ENCODE measurements around the gene IFNGR1.

IFNGR1 gene

GRCh38 chr6:137247724-137248123 lies 28.5 kb upstream of the IFNGR1 start:
- no peak for TF ChIP-seq YY1 (IDR thresholded peaks at IDR 0.05; ENCODE audit: insufficient read depth, insufficient read length)
- TF ChIP-seq ZNF274 (IDR thresholded peaks at IDR 0.05; ENCODE audit: low read depth, low read length), result no peak
- no peak for TF ChIP-seq SUZ12 (IDR thresholded peaks at IDR 0.05; ENCODE audit: extremely low read depth, insufficient read depth, insufficient read length)
- no peak overlapping the region for H3K9ac ChIP-seq (ENCODE audit: insufficient read length, low read depth)
- DNase-seq (ENCODE audit: low read depth, low spot score), result no peak

GRCh38 chr6:137246791-137247202 lies 27.6 kb upstream of the IFNGR1 start:
- Histone ChIP-seq H3K4me1 (ENCODE audit: insufficient read depth, insufficient read length) (no peaks in the 10 kb centered on the region), H3K9me3 (ENCODE audit: insufficient read depth, low read length) (no peaks in the 10 kb centered on the region), H3K9ac (ENCODE audit: insufficient read length, low read depth) (no peak overlapping the region), H3K36me3 (ENCODE audit: insufficient read depth, insufficient read length, low read length) (no peaks in the 10 kb centered on the region), H3K27me3 (ENCODE audit: insufficient read depth, insufficient read length) (no peaks in the 10 kb centered on the region), H3K4me3 (ENCODE audit: insufficient read length, low read depth) (no peak overlapping the region)
- no peak for TF ChIP-seq SUZ12 (IDR thresholded peaks at IDR 0.05; ENCODE audit: extremely low read depth, insufficient read depth, insufficient read length)
- TF ChIP-seq ZNF274 (IDR thresholded peaks at IDR 0.05; ENCODE audit: low read depth, low read length), result no peak
- no peak for DNase-seq (ENCODE audit: low read depth, low spot score)

More at GRCh38 chr6:137247724-137248123, 28.5 kb upstream of the IFNGR1 start:
- H3K36me3 ChIP-seq (ENCODE audit: insufficient read depth, insufficient read length, low read length), result no peaks in the 10 kb centered on the region
- H3K27me3 ChIP-seq (ENCODE audit: insufficient read depth, insufficient read length), result no peaks in the 10 kb centered on the region
- no peaks in the 10 kb centered on the region for H3K9me3 ChIP-seq (ENCODE audit: insufficient read depth, low read length)
- H3K4me1 ChIP-seq (ENCODE audit: insufficient read depth, insufficient read length), result no peaks in the 10 kb centered on the region
- H3K4me3 ChIP-seq (ENCODE audit: insufficient read length, low read depth), result no peak overlapping the region

- DNase-seq (ENCODE audit: low read depth, low spot score), result no peak
- Histone ChIP-seq H3K4me1 (ENCODE audit: insufficient read depth, insufficient read length) (no peaks in the 10 kb centered on the region), H3K36me3 (ENCODE audit: insufficient read depth, insufficient read length, low read length) (no peaks in the 10 kb centered on the region), H3K9me3 (ENCODE audit: insufficient read depth, low read length) (no peaks in the 10 kb centered on the region), H3K4me3 (ENCODE audit: insufficient read length, low read depth) (no peak overlapping the region), H3K9ac (ENCODE audit: insufficient read length, low read depth) (no peak overlapping the region), H3K27me3 (ENCODE audit: insufficient read depth, insufficient read length) (no peaks in the 10 kb centered on the region)
- TF ChIP-seq ZNF274 (IDR thresholded peaks at IDR 0.05; ENCODE audit: low read depth, low read length), result no peak
- TF ChIP-seq YY1 (IDR thresholded peaks at IDR 0.05; ENCODE audit: insufficient read depth, insufficient read length), result no peak
- TF ChIP-seq SUZ12 (IDR thresholded peaks at IDR 0.05; ENCODE audit: extremely low read depth, insufficient read depth, insufficient read length), result no peak
Observed at GRCh38 chr6:137246164-137246563, 27.0 kb upstream of the IFNGR1 start.

- peaks cover 5% of the 10 kb centered on the region; the same call in 1 of the 2 replicates for H3K9me3 ChIP-seq (ENCODE audit: insufficient read depth, low read length)
- no peak for DNase-seq (ENCODE audit: low read depth, low spot score)
- H3K36me3 ChIP-seq (ENCODE audit: insufficient read depth, insufficient read length, low read length), result no peaks in the 10 kb centered on the region
- TF ChIP-seq SUZ12 (IDR thresholded peaks at IDR 0.05; ENCODE audit: extremely low read depth, insufficient read depth, insufficient read length) (no peak), YY1 (IDR thresholded peaks at IDR 0.05; ENCODE audit: insufficient read depth, insufficient read length) (no peak), ZNF274 (IDR thresholded peaks at IDR 0.05; ENCODE audit: low read depth, low read length) (no peak)
- H3K4me1 ChIP-seq (ENCODE audit: insufficient read depth, insufficient read length), result no peaks in the 10 kb centered on the region
- no peak overlapping the region for H3K4me3 ChIP-seq (ENCODE audit: insufficient read length, low read depth)
- no peak overlapping the region for H3K9ac ChIP-seq (ENCODE audit: insufficient read length, low read depth)
- H3K27me3 ChIP-seq (ENCODE audit: insufficient read depth, insufficient read length), result no peaks in the 10 kb centered on the region
Observed at GRCh38 chr6:137241481-137242038, 22.4 kb upstream of the IFNGR1 start.

GRCh38 chr6:137240168-137240567 lies 21.0 kb upstream of the IFNGR1 start:
- Histone ChIP-seq H3K27me3 (ENCODE audit: insufficient read depth, insufficient read length) (no peaks in the 10 kb centered on the region), H3K36me3 (ENCODE audit: insufficient read depth, insufficient read length, low read length) (no peaks in the 10 kb centered on the region), H3K9me3 (ENCODE audit: insufficient read depth, low read length) (peaks cover 5% of the 10 kb centered on the region; the same call in 1 of the 2 replicates), H3K4me3 (ENCODE audit: insufficient read length, low read depth) (no peak overlapping the region), H3K9ac (ENCODE audit: insufficient read length, low read depth) (no peak overlapping the region), H3K4me1 (ENCODE audit: insufficient read depth, insufficient read length) (no peaks in the 10 kb centered on the region)
- TF ChIP-seq ZNF274 (IDR thresholded peaks at IDR 0.05; ENCODE audit: low read depth, low read length) (no peak), YY1 (IDR thresholded peaks at IDR 0.05; ENCODE audit: insufficient read depth, insufficient read length) (no peak), SUZ12 (IDR thresholded peaks at IDR 0.05; ENCODE audit: extremely low read depth, insufficient read depth, insufficient read length) (no peak)
- no peak for DNase-seq (ENCODE audit: low read depth, low spot score)

- Histone ChIP-seq H3K9me3 (ENCODE audit: insufficient read depth, low read length) (peaks cover 5% of the 10 kb centered on the region; the same call in 1 of the 2 replicates), H3K4me1 (ENCODE audit: insufficient read depth, insufficient read length) (no peaks in the 10 kb centered on the region), H3K9ac (ENCODE audit: insufficient read length, low read depth) (no peak overlapping the region), H3K4me3 (ENCODE audit: insufficient read length, low read depth) (no peak overlapping the region), H3K36me3 (ENCODE audit: insufficient read depth, insufficient read length, low read length) (no peaks in the 10 kb centered on the region), H3K27me3 (ENCODE audit: insufficient read depth, insufficient read length) (no peaks in the 10 kb centered on the region)
- TF ChIP-seq SUZ12 (IDR thresholded peaks at IDR 0.05; ENCODE audit: extremely low read depth, insufficient read depth, insufficient read length), result no peak
- TF ChIP-seq YY1 (IDR thresholded peaks at IDR 0.05; ENCODE audit: insufficient read depth, insufficient read length), result no peak
- TF ChIP-seq ZNF274 (IDR thresholded peaks at IDR 0.05; ENCODE audit: low read depth, low read length), result no peak
- peak; percentile 42 for DNase-seq (ENCODE audit: low read depth, low spot score)
Observed at GRCh38 chr6:137237413-137238170, 18.4 kb upstream of the IFNGR1 start.

GRCh38 chr6:137236581-137237355 lies 17.6 kb upstream of the IFNGR1 start:
- DNase-seq (ENCODE audit: low read depth, low spot score), result no peak
- H3K4me3 ChIP-seq (ENCODE audit: insufficient read length, low read depth), result no peak overlapping the region
- H3K9me3 ChIP-seq (ENCODE audit: insufficient read depth, low read length), result peaks cover 5% of the 10 kb centered on the region; the same call in 1 of the 2 replicates
- no peaks in the 10 kb centered on the region for H3K36me3 ChIP-seq (ENCODE audit: insufficient read depth, insufficient read length, low read length)
- no peaks in the 10 kb centered on the region for H3K4me1 ChIP-seq (ENCODE audit: insufficient read depth, insufficient read length)
- no peak overlapping the region for H3K9ac ChIP-seq (ENCODE audit: insufficient read length, low read depth)
- TF ChIP-seq ZNF274 (IDR thresholded peaks at IDR 0.05; ENCODE audit: low read depth, low read length) (no peak), YY1 (IDR thresholded peaks at IDR 0.05; ENCODE audit: insufficient read depth, insufficient read length) (no peak), SUZ12 (IDR thresholded peaks at IDR 0.05; ENCODE audit: extremely low read depth, insufficient read depth, insufficient read length) (no peak)
- no peaks in the 10 kb centered on the region for H3K27me3 ChIP-seq (ENCODE audit: insufficient read depth, insufficient read length)

All from NT2/D1 (cell line).